ENCODE measurements around the gene CBLC.

Gene CBLC

DNA sequence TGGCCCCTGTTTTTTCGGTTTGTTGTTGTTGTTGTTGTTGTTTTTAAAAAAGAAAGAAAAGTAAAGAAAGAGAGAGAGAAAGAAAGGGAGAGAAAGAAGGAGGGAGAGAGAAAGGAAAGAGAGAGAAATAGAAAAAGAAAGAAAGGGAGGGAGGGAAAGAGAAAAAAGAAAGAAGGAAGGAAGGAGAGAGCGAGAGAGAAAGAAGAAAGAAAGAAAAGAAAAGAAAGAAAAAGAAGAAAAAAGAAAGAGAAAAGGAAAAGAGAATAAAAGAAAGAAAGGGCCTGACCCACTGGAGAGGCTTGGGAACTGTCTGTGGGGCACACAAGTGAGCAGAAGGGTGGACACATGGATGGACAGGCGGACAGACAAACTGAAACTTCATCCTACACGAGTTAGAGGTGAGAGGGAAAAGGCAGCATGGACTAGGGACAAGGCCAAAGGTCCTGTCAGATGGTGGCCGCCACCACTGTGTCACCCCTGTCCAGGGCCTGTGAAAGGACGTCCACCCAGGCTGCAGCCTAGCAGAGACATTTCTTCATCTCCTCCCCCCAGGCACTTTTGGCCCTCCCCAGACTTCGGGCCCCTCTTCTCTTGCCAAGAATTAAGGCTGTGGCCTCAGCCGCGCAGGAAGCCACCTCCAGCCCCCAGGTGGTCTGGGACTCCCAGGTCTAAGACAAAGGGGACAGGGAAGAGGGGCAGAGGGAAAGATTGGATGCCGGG, 22.1 kb downstream of the CBLC start:
- DNase-seq (ENCODE audit: low read depth): no peak
- no peak overlapping the region for H3K4me3 ChIP-seq (replicated peaks; ENCODE audit: low read depth, low read length)
- no peak for TF ChIP-seq CTCF (IDR thresholded peaks at IDR 0.05; ENCODE audit: low read length, missing control alignments)

DNA sequence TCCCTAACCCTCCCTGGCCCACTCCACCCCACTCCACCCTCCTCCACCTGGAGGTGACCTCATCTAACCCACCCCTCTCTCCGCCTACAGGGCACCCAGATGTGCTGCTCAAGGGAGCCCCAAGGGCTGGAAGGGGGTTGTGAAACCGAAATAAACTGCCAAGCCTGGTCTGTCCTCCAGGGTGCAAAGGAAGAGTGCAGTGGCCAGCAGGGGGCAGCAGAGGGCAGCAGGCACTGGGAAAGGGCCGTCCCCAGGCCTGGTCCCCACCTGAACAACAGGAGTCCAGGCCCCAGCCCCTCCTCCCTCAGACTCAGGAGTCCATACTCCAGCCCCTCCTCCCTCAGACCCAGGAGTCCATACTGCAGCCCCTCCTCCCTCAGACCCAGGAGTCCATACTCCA, 22.8 kb downstream of the CBLC start:
- no peak overlapping the region for H3K4me3 ChIP-seq (replicated peaks; ENCODE audit: low read depth, low read length)
- peak; percentile 95 for TF ChIP-seq CTCF (IDR thresholded peaks at IDR 0.05; ENCODE audit: low read length, missing control alignments)
- DNase-seq (ENCODE audit: low read depth): peak; percentile 80

GRCh38 chr19:44803442-44804428, 26.0 kb downstream of the CBLC start:
- no peak overlapping the region for H3K4me3 ChIP-seq (replicated peaks; ENCODE audit: low read depth, low read length)
- TF ChIP-seq CTCF (IDR thresholded peaks at IDR 0.05; ENCODE audit: low read length, missing control alignments): no peak
- no peak for DNase-seq (ENCODE audit: low read depth)

DNA sequence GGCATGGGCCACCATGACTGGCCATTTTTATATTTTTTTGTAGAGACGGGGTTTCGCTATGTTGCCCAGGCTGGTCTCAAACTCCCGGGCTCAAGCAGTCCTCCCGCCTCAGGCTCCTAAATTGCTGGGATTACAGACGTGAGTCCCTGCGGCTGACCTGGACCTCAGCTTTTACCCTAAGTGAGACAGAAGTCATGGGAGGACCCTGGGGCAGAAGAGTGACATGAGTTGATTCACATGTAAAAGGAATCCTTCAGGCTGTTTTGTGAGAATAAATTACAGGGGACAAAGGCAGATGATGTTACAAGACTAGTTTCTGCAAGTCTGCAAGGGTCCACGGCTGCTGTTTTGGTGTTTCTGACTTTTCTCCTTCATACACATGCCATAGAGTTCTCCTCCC, 28.6 kb downstream of the CBLC start:
- DNase-seq (ENCODE audit: low read depth): no peak
- no peak for TF ChIP-seq CTCF (IDR thresholded peaks at IDR 0.05; ENCODE audit: low read length, missing control alignments)
- no peak overlapping the region for H3K4me3 ChIP-seq (replicated peaks; ENCODE audit: low read depth, low read length)

DNA sequence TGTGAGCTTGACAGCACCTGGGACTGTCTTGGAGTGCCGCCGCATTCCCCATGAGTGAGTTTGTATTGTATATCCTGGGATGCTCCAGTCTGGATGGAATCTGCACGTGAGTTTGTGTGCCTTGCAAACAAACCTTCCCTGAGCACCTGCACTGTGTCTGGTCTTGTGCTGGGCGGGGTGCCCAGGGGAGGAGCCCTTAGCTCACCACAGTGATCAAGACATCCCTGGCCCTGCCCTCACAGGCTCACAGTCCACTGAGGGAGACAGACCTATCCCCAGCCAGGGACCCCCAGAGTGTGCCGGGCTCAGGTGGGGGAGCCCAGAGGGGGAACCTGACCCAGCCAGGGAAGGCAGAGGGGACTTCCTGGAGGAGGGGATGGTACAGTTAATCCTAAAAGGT, 29.5 kb downstream of the CBLC start:
- DNase-seq (ENCODE audit: low read depth): no peak
- no peak for TF ChIP-seq CTCF (IDR thresholded peaks at IDR 0.05; ENCODE audit: low read length, missing control alignments)
- no peak overlapping the region for H3K4me3 ChIP-seq (replicated peaks; ENCODE audit: low read depth, low read length)

- DNase-seq (ENCODE audit: low read depth): peak; percentile 34
- no peak overlapping the region for H3K4me3 ChIP-seq (replicated peaks; ENCODE audit: low read depth, low read length)
- peak; percentile 52 for TF ChIP-seq CTCF (IDR thresholded peaks at IDR 0.05; ENCODE audit: low read length, missing control alignments)
Measured at GRCh38 chr19:44807652-44808462, 30.2 kb downstream of the CBLC start.
